Upper lobe of right lung (tissue), 1 donor: ENCODE data around the gene ZNF692. TPM values are rescaled to one million over a fixed set of nuclear protein-coding genes. Genes with fewer than 3 reads are reported as not detected.

ENCODE experiments used
- ATAC-seq: fragments of 200-7000 bp; cut with Tn5 transposase; one replicate; pipeline ENCODE4 v1.9.1; 2020; ENCODE audit warnings: mild to moderate bottlenecking, moderate library complexity
- DNase-seq: peaks from one replicate; pipeline ENCODE4 v3.0.0-alpha.2; 2020
- H3K27ac ChIP-seq: fragments of 200-600 bp; one replicate; pipeline ENCODE4 v1.8.0; 2022
- H3K27me3 ChIP-seq: fragments of 200-600 bp; one replicate; pipeline ENCODE4 v1.8.0; 2022; ENCODE audit warnings: mild to moderate bottlenecking
- H3K36me3 ChIP-seq: fragments of 200-600 bp; one replicate; pipeline ENCODE4 v1.8.0; 2022
- H3K4me1 ChIP-seq: fragments of 200-600 bp; one replicate; pipeline ENCODE4 v1.8.0; 2022
- H3K4me3 ChIP-seq: fragments of 200-600 bp; one replicate; pipeline ENCODE4 v1.8.0; 2022; ENCODE audit warnings: mild to moderate bottlenecking
- H3K9me3 ChIP-seq: fragments of 200-600 bp; one replicate; pipeline ENCODE4 v1.8.0; 2022
- CTCF ChIP-seq: fragments of 200-600 bp; IDR thresholded peaks from one replicate; pipeline ENCODE4 v1.8.0; 2022; ENCODE audit warnings: antibody characterized with exemption
- intact Hi-C: fragments of 100-400 bp; cut with DNase I; formaldehyde crosslinking; loops from one replicate; pipeline ENCODE4 v1.11.0; 2022
- total RNA-seq: library from RNA; stranded (reverse); fragmentation: NEBNext Ultra II Directional; extraction: Animal tissue kit (Norgen Biotek cat#: 25700); gene quantifications from one replicate; pipeline ENCODE4 v1.2.1, GENCODE V29; 2021
- donor health status: DM: no; HTN: yes; CAD: no; lungs with severe emphysema.

Gene ZNF692
- total RNA-seq, 1 donor from 2014 or later, result 38.1 TPM

DNA sequence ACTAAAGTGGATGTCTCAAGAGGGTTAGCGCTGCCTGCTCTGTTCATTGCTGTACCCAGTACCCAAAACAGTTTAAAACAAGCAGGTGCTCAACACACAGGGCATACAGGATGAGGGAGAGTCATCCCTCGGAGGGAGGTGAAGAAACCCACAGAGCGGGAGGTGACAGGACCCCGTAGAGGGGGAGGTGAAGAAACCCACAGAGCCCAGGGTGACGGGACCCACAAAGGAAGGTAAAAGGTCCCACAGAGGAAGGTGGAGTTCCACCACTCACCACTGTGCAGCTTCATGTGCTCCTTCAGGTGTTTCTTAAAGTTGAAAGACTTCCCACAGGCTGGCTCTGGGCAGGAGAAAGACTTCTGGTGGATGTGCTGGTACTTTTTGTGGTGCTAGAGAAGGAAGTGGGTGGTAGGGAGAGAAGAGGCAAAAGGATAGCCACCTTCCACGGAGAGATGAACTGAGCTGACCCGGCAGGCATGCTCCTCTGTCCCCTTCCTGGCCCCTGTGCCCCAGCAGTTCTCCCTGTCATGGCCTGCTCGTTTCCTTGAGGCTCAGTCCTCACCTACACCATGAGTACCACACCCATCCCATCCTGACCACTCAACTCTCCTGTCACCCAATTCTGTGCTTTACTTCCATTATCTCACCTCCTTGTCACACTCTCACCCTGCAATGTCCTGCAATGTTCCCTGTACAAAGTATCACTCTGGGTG, 5.1 kb downstream of the ZNF692 start:
- no peak overlapping the region for H3K4me3 ChIP-seq
- intact Hi-C loops, result no loop called here
- TF ChIP-seq CTCF, result no peak
- ATAC-seq (no peak), DNase-seq (no peak)
- peaks cover 12% of the 10 kb centered on the region for H3K4me1 ChIP-seq
- no peaks in the 10 kb centered on the region for H3K9me3 ChIP-seq
- H3K27ac ChIP-seq, result no peak overlapping the region
- H3K36me3 ChIP-seq, result peaks cover 24% of the 10 kb centered on the region
- H3K27me3 ChIP-seq, result no peaks in the 10 kb centered on the region

GRCh38 chr1:248852481-248853405, 6.1 kb downstream of the ZNF692 start:
- DNase-seq (no peak), ATAC-seq (peak; percentile 9)
- Histone ChIP-seq H3K27ac (no peak overlapping the region), H3K9me3 (no peaks in the 10 kb centered on the region), H3K4me3 (no peak overlapping the region), H3K27me3 (no peaks in the 10 kb centered on the region), H3K4me1 (peaks cover 5% of the 10 kb centered on the region), H3K36me3 (peaks cover 34% of the 10 kb centered on the region)
- intact Hi-C loops, result no loop called here
- TF ChIP-seq CTCF, result no peak

- DNase-seq, result no peak
- no peak for TF ChIP-seq CTCF
- no peak overlapping the region for H3K27ac ChIP-seq
- H3K4me1 ChIP-seq, result no peaks in the 10 kb centered on the region
- ATAC-seq, result no peak
- intact Hi-C loops, result no loop called here
- H3K36me3 ChIP-seq, result peaks cover 48% of the 10 kb centered on the region
- no peaks in the 10 kb centered on the region for H3K27me3 ChIP-seq
- H3K4me3 ChIP-seq, result no peak overlapping the region
- no peaks in the 10 kb centered on the region for H3K9me3 ChIP-seq
These were observed 7.5 kb downstream of the ZNF692 start for GRCh38 chr1:248851390-248851789.

- DNase-seq (peak; percentile 53), ATAC-seq (no peak)
- Histone ChIP-seq H3K27me3 (no peaks in the 10 kb centered on the region), H3K4me1 (no peaks in the 10 kb centered on the region), H3K9me3 (no peaks in the 10 kb centered on the region), H3K27ac (no peak overlapping the region), H3K4me3 (no peak overlapping the region), H3K36me3 (peaks cover 55% of the 10 kb centered on the region)
- TF ChIP-seq CTCF, result no peak
- intact Hi-C loops, result no loop called here
These were observed 8.2 kb downstream of the ZNF692 start for GRCh38 chr1:248850536-248851251.

DNA sequence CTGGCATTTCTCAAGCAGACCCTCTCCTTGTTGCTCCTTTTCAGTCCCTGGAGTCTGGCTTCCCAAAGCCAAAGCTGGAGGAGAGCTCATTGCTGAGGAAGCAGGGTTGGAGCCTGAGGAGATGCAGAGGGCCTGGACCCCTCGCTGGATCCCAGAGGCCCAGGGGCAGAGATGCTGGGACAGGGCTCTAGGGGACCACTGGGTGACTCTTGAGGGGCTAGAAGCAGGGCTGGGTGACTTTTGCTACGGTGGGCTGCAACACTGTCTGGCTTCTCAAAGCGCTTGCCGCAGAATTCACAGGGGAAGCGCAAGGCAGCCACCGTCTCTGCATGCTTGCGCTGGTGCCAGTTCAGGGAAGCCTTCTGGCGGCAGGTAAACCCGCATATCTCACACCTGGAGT, 8.8 kb downstream of the ZNF692 start:
- peak; percentile 57 for DNase-seq
- TF ChIP-seq CTCF, result no peak
- ATAC-seq, result no peak
- H3K27ac ChIP-seq, result no peak overlapping the region
- no peaks in the 10 kb centered on the region for H3K4me1 ChIP-seq
- H3K27me3 ChIP-seq, result no peaks in the 10 kb centered on the region
- intact Hi-C loops, result no loop called here
- H3K36me3 ChIP-seq, result peaks cover 61% of the 10 kb centered on the region
- no peak overlapping the region for H3K4me3 ChIP-seq
- H3K9me3 ChIP-seq, result no peaks in the 10 kb centered on the region
